Sigmoid colon (tissue), 7 donors: ENCODE measurements around the gene CDK14. TPM values are rescaled to one million over a fixed set of nuclear protein-coding genes. Genes with fewer than 3 reads are reported as not detected.

ENCODE experiments used
- DNase-seq: peaks from one replicate; pipeline ENCODE4 v3.0.0-alpha.2; 2019
- H3K27ac ChIP-seq, 4 donors: fragments of 200-600 bp; sonication (generic); one replicate each; pipeline ENCODE4 v1.5.1; 2016 to 2019; ENCODE audit warnings: mild to moderate bottlenecking in 1 of 4
- H3K27me3 ChIP-seq, 3 donors: fragments of 200-600 bp; sonication (generic); one replicate each; pipeline ENCODE4 v1.5.1; 2019; ENCODE audit warnings: mild to moderate bottlenecking in 1 of 3
- H3K36me3 ChIP-seq, 4 donors: fragments of 200-600 bp; sonication (generic); one replicate each; pipeline ENCODE4 v1.5.1; 2016 to 2019
- H3K4me1 ChIP-seq, 4 donors: fragments of 200-600 bp; sonication (generic); one replicate each; pipeline ENCODE4 v1.5.1; 2017 to 2019
- H3K4me3 ChIP-seq, 4 donors: fragments of 200-600 bp; sonication (generic); one replicate each; pipeline ENCODE4 v1.5.1; 2017 to 2019; ENCODE audit warnings: mild to moderate bottlenecking in 2 of 4, moderate library complexity in 1 of 4
- H3K9me3 ChIP-seq, 4 donors: fragments of 200-600 bp in 3 of 4; sonication (generic) in 3 of 4; one replicate each; pipeline versions ENCODE4 v1.5.1 to v1.6.1; 2013 to 2019
- EP300 ChIP-seq, 4 donors: sonication (generic); formaldehyde crosslinking; IDR thresholded peaks; one replicate each; pipeline ENCODE4 v1.6.1; 2017; ENCODE audit warnings: antibody characterized with exemption in 4 of 4
- POLR2A ChIP-seq, 2 donors: fragments of 450-650 bp; IDR thresholded peaks; one replicate each; pipeline ENCODE4 v1.6.1; 2016; ENCODE audit warnings: antibody characterized with exemption in 2 of 2, mild to moderate bottlenecking in 2 of 2, moderate library complexity in 2 of 2
- POLR2AphosphoS5 ChIP-seq, 4 donors: sonication (generic); formaldehyde crosslinking; IDR thresholded peaks; one replicate each; pipeline ENCODE4 v1.6.1; 2017; ENCODE audit warnings: antibody characterized with exemption in 4 of 4
- WGBS, 2 donors: extraction: QIAGEN DNeasy Blood & Tissue Kit; methylation state at CpG; one replicate each; pipeline ENCODE4 v1.1.7; 2013; 5-methylcytosine and 5-hydroxymethylcytosine counted together
- intact Hi-C: fragments of 100-400 bp; cut with DNase I; formaldehyde crosslinking; loops from one replicate; pipeline ENCODE4 v1.15.1; 2023
- polyA plus RNA-seq, 3 donors: library from polyadenylated mRNA; stranded (reverse); fragments of 200-250 nt; gene quantifications; one replicate each; pipeline ENCODE4 v1.2.3, GENCODE V29; 2013
- total RNA-seq, 4 donors: library from RNA; depleted of rRNA; stranded (reverse); fragments of >200 nt; gene quantifications; one replicate each; pipeline ENCODE4 v1.1.0, GENCODE V29; 2016
- TF ChIP-seq, protein P1 (sequence below), 4 experiments: fragments of 450-650 bp in 3 of 4; fragments of 200-600 bp in 1 of 4; IDR thresholded peaks; one replicate each; pipeline ENCODE4 v1.5.1; 2016 to 2019; ENCODE audit warnings: antibody characterized with exemption in 4 of 4, mild to moderate bottlenecking in 3 of 4, moderate library complexity in 2 of 4
- donor health status: healthy with polysubstance abuse.
- donor health status: Bipolar disorder and iron deficiency.
- donor health status: healthy.

CDK14 gene
- total and polyA plus RNA-seq, 7 donors, result 0.92 to 19.3 (median 11.1) TPM

DNA sequence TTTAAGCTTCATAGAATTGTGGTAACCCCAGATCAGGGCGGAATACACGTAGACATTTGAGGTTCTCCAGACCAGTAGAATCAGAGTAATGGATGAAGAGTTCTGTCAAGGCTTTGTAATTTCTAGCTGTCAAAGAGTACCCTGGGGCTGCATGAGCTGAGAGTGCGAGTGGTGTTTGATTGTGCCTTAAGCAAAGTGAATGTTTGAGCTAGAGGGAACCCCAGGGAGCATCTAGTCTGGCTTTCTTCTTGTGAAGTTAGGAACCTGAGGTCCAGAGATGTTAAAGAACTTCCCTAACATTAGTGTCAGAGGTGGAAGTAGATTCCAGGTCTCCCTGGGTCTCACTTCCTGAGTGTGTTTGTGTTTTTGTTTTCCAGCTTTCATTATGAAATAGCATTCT lies 455.8 kb downstream of the CDK14 start:
- Histone ChIP-seq H3K4me3 (no peak overlapping the region), H3K27ac (no peak overlapping the region), H3K9me3 (no peaks in the 10 kb centered on the region), H3K36me3 (no peaks in the 10 kb centered on the region), H3K4me1 (peaks cover 0 to 2% (median under 1%) of the 10 kb centered on the region in 4 donors), H3K27me3 (no peaks in the 10 kb centered on the region)
- DNase-seq, result no peak
- TF ChIP-seq, protein P1, sequence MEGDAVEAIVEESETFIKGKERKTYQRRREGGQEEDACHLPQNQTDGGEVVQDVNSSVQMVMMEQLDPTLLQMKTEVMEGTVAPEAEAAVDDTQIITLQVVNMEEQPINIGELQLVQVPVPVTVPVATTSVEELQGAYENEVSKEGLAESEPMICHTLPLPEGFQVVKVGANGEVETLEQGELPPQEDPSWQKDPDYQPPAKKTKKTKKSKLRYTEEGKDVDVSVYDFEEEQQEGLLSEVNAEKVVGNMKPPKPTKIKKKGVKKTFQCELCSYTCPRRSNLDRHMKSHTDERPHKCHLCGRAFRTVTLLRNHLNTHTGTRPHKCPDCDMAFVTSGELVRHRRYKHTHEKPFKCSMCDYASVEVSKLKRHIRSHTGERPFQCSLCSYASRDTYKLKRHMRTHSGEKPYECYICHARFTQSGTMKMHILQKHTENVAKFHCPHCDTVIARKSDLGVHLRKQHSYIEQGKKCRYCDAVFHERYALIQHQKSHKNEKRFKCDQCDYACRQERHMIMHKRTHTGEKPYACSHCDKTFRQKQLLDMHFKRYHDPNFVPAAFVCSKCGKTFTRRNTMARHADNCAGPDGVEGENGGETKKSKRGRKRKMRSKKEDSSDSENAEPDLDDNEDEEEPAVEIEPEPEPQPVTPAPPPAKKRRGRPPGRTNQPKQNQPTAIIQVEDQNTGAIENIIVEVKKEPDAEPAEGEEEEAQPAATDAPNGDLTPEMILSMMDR (IDR thresholded peaks at IDR 0.05), result no peak
- TF ChIP-seq EP300 (IDR thresholded peaks at IDR 0.05), result no peak
- TF ChIP-seq POLR2A (IDR thresholded peaks at IDR 0.05), result no peak
- no peak for TF ChIP-seq POLR2AphosphoS5 (IDR thresholded peaks at IDR 0.05)
- 96 to 99% methylated on average over 3 of the region's 3 CpGs for WGBS, 2 donors
- intact Hi-C loops, result no loop called here

DNA sequence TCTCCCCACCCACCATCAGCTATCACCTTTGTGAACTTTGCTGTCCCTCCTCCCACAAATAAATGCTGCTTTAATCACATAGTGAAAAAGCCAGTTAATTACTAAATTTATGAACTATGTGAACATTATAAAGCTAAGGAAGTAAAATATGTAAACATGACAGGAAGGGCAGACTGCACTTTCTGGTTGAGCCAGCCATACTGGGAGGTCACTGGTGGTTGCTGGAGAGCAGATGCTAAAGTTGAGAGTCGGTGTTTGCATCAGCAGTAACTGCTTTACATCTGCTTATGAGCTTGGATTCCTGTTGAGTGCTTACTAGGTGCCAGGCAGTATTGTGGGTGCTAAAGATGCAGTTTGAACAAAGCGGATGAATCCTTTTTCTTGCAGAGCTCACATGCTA lies 458.3 kb downstream of the CDK14 start:
- H3K4me3 ChIP-seq, result no peak overlapping the region
- intact Hi-C loops, result no loop called here
- no peaks in the 10 kb centered on the region for H3K4me1 ChIP-seq
- WGBS, 2 donors, result 73 to 80% methylated on average over 2 of the region's 2 CpGs
- DNase-seq, result no peak
- H3K27ac ChIP-seq, result no peak overlapping the region
- no peaks in the 10 kb centered on the region for H3K27me3 ChIP-seq
- TF ChIP-seq EP300 (IDR thresholded peaks at IDR 0.05), result no peak
- no peak for TF ChIP-seq POLR2AphosphoS5 (IDR thresholded peaks at IDR 0.05)
- TF ChIP-seq POLR2A (IDR thresholded peaks at IDR 0.05), result no peak
- TF ChIP-seq, protein P1 (IDR thresholded peaks at IDR 0.05), result no peak
- no peaks in the 10 kb centered on the region for H3K9me3 ChIP-seq
- H3K36me3 ChIP-seq, result no peaks in the 10 kb centered on the region

DNA sequence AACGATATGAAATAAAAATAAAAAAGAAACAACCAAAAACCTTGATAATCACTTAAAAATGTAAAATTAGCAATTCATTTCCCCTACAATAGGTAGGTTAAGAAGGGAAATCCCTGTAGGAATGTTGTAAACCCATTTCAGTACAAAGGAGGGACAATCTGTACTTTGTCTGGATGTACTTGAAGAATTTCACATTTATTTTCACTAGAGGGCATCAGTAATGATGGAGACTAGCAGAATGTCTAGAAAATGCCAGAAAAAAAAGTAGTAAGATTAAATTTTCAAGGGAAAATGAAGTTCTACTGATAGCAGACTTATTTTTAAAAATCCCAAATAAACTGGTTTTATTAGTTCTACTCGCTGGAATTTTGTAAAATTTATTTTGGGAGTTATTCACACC lies 459.1 kb downstream of the CDK14 start:
- 91 to 94% methylated on average over 2 of the region's 2 CpGs for WGBS, 2 donors
- Histone ChIP-seq H3K4me1 (no peaks in the 10 kb centered on the region), H3K36me3 (no peaks in the 10 kb centered on the region), H3K9me3 (no peaks in the 10 kb centered on the region), H3K27ac (no peak overlapping the region), H3K27me3 (no peaks in the 10 kb centered on the region), H3K4me3 (no peak overlapping the region)
- no peak for TF ChIP-seq POLR2A (IDR thresholded peaks at IDR 0.05)
- TF ChIP-seq, protein P1 (IDR thresholded peaks at IDR 0.05), result no peak
- intact Hi-C loops, result no loop called here
- no peak for DNase-seq

DNA sequence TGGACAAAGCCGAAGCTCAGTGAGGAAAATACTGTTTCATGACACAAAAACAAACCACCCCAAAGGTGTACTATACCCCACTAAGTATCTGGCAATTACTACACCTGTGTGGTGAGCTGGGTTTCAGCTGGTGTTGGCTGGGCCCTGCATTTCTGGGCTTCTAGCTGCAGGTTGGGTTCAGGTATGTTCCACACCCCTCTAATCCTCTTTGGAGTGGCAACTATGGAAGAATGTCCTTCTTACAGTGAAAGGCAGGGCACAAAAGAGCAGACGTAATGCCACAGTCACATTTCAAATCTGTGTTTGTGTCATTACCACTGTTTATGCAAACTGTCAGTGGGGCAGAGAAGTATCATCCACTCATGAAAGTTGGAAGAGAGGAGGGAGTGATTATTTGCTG lies 466.6 kb downstream of the CDK14 start:
- Histone ChIP-seq H3K36me3 (no peaks in the 10 kb centered on the region), H3K4me1 (peaks cover 0 to 17% (median 3%) of the 10 kb centered on the region in 4 donors), H3K4me3 (no peak overlapping the region), H3K27ac (no peak overlapping the region), H3K27me3 (no peaks in the 10 kb centered on the region), H3K9me3 (no peaks in the 10 kb centered on the region)
- TF ChIP-seq POLR2A (IDR thresholded peaks at IDR 0.05) (no peak), EP300 (IDR thresholded peaks at IDR 0.05) (no peak), POLR2AphosphoS5 (IDR thresholded peaks at IDR 0.05) (no peak)
- TF ChIP-seq, protein P1 (IDR thresholded peaks at IDR 0.05), result no peak
- DNase-seq, result no peak
- 87 to 91% methylated on average over 2 of the region's 2 CpGs for WGBS, 2 donors
- intact Hi-C loops, result no loop called here

DNA sequence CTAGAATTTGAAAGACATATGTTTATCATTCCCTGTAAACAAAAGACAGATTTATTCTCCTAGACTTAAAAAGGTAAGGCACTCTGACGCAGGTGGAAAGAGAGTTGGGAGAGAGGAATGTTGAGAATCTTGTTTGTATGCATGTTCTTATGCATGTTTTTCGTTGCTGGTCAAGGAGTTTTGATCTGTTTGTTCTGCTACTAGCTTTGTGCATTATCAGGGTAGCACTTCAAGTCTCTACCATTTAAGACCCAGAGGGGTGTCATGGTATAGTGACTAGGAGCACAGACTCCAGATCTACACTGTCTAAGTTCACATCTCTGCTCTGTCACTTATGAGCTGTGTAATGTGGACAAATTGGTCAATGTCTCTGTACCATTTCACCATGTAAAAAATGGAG lies 467.9 kb downstream of the CDK14 start:
- intact Hi-C loops, result no loop called here
- no peaks in the 10 kb centered on the region for H3K9me3 ChIP-seq
- H3K36me3 ChIP-seq, result no peaks in the 10 kb centered on the region
- H3K4me3 ChIP-seq, result no peak overlapping the region
- DNase-seq, result no peak
- H3K27me3 ChIP-seq, result no peaks in the 10 kb centered on the region
- WGBS, 2 donors, result 83 to 84% methylated on average over 2 of the region's 2 CpGs
- TF ChIP-seq POLR2A (IDR thresholded peaks at IDR 0.05) (no peak), POLR2AphosphoS5 (IDR thresholded peaks at IDR 0.05) (no peak), EP300 (IDR thresholded peaks at IDR 0.05) (no peak)
- TF ChIP-seq, protein P1 (IDR thresholded peaks at IDR 0.05), result no peak
- peaks cover 0 to 17% (median 3%) of the 10 kb centered on the region in 4 donors for H3K4me1 ChIP-seq
- H3K27ac ChIP-seq, result no peak overlapping the region
